Astrocyte (in vitro differentiated cells and primary cell): ENCODE results near the gene HEXIM1. TPM values are rescaled to one million over a fixed set of nuclear protein-coding genes. Genes with fewer than 3 reads are reported as not detected.

Source experiments
- DNase-seq: peaks from one replicate; pipeline ENCODE4 v3.0.0-alpha.2; 2010; ENCODE audit warnings: low read depth
- FAIRE-seq: peaks from 2 replicates; lab custom pipeline; 2011; peaks lifted over from hg19 to GRCh38; lab: Jason Lieb, UNC
- H2AFZ ChIP-seq: 2 replicates; pipeline ENCODE4 v1.6.0; 2012; ENCODE audit warnings: low read depth, low read length, inconsistent platforms
- H3K27ac ChIP-seq: 2 replicates; pipeline ENCODE4 v1.5.1; 2011; ENCODE audit warnings: low read depth, low read length, inconsistent platforms
- H3K27me3 ChIP-seq: 2 replicates; pipeline ENCODE4 v1.6.0; 2011; ENCODE audit warnings: low read length, inconsistent platforms; ENCODE audit not compliant: insufficient read depth
- H3K36me3 ChIP-seq: 2 replicates; pipeline ENCODE4 v1.5.1; 2011; ENCODE audit warnings: low read length, inconsistent platforms; ENCODE audit not compliant: insufficient read depth
- H3K4me1 ChIP-seq: 2 replicates; pipeline ENCODE4 v1.5.1; 2011; ENCODE audit warnings: low read length, inconsistent platforms; ENCODE audit not compliant: insufficient read depth
- H3K4me2 ChIP-seq: 2 replicates; pipeline ENCODE4 v1.6.0; 2012; ENCODE audit warnings: low read length, inconsistent platforms
- H3K4me3 ChIP-seq: 2 replicates; pipeline ENCODE4 v1.5.1; 2011; ENCODE audit warnings: low read depth, mild to moderate bottlenecking, low read length, inconsistent platforms; ENCODE audit not compliant: insufficient read depth
- H3K79me2 ChIP-seq: 2 replicates; pipeline ENCODE4 v1.6.0; 2012; ENCODE audit warnings: mild to moderate bottlenecking, low read length, inconsistent platforms; ENCODE audit not compliant: insufficient read depth
- H3K9ac ChIP-seq: 2 replicates; pipeline ENCODE4 v1.6.0; 2012; ENCODE audit warnings: mild to moderate bottlenecking, low read length, inconsistent platforms
- H3K9me3 ChIP-seq: 2 replicates; pipeline ENCODE4 v1.5.1; 2012; ENCODE audit warnings: low read depth, mild to moderate bottlenecking, low read length, inconsistent platforms; ENCODE audit not compliant: insufficient read depth
- H4K20me1 ChIP-seq: 2 replicates; pipeline ENCODE4 v1.6.0; 2012; ENCODE audit warnings: low read length, inconsistent platforms; ENCODE audit not compliant: insufficient read depth
- H3K27ac Mint-ChIP-seq: one replicate; pipeline ENCODE4 v1.8.0; 2021; ENCODE audit warnings: mild to moderate bottlenecking, mixed read lengths; ENCODE audit not compliant: unreplicated experiment
- H3K27me3 Mint-ChIP-seq: one replicate; pipeline ENCODE4 v1.8.0; 2021; ENCODE audit warnings: low read depth, mixed read lengths; ENCODE audit not compliant: unreplicated experiment
- H3K36me3 Mint-ChIP-seq: one replicate; pipeline ENCODE4 v1.8.0; 2021; ENCODE audit warnings: low read depth, mixed read lengths; ENCODE audit not compliant: unreplicated experiment
- H3K4me1 Mint-ChIP-seq: one replicate; pipeline ENCODE4 v1.8.0; 2021; ENCODE audit warnings: low read depth, mixed read lengths; ENCODE audit not compliant: unreplicated experiment
- H3K4me3 Mint-ChIP-seq: one replicate; pipeline ENCODE4 v1.8.0; 2021; ENCODE audit warnings: mild to moderate bottlenecking, moderate library complexity, mixed read lengths; ENCODE audit not compliant: unreplicated experiment
- H3K9me3 Mint-ChIP-seq: one replicate; pipeline ENCODE4 v1.8.0; 2021; ENCODE audit warnings: mild to moderate bottlenecking, mixed read lengths; ENCODE audit not compliant: unreplicated experiment
- CTCF ChIP-seq: IDR thresholded peaks from 2 replicates; pipeline ENCODE4 v1.5.1; 2011; ENCODE audit warnings: low read depth, mild to moderate bottlenecking, inconsistent platforms, low read length, moderate library complexity; ENCODE audit not compliant: insufficient read depth
- EZH2 ChIP-seq: IDR thresholded peaks from 2 replicates; pipeline ENCODE4 v1.6.1; 2012; ENCODE audit warnings: mild to moderate bottlenecking, low read length, inconsistent platforms; ENCODE audit not compliant: insufficient read depth
- microRNA-seq: library from miRNA; unstranded; fragments of <30 nt; microRNA quantifications from one replicate; pipeline ENCODE4 v1.2.0, GENCODE V29; 2020
- total RNA-seq: library from RNA; stranded (reverse); gene quantifications from 2 replicates; pipeline ENCODE4 v1.2.1, GENCODE V29; 2021

HEXIM1 gene
- total RNA-seq, 1 donor from 2014 or later: 44.5 TPM

GRCh38 chr17:45201457-45201856 is 53.2 kb downstream of the HEXIM1 start:
- no peak overlapping the region for H3K4me2 ChIP-seq
- no peaks in the 10 kb centered on the region for H3K9me3 ChIP-seq
- peaks cover 6% of the 10 kb centered on the region for H3K4me1 ChIP-seq
- no peak for TF ChIP-seq CTCF
- no peak for TF ChIP-seq EZH2
- no peaks in the 10 kb centered on the region for H3K9me3 Mint-ChIP-seq
- no peaks in the 10 kb centered on the region for H3K27me3 ChIP-seq
- H3K36me3 Mint-ChIP-seq: no peaks in the 10 kb centered on the region
- H4K20me1 ChIP-seq: no peaks in the 10 kb centered on the region
- peaks cover 9% of the 10 kb centered on the region for H3K4me1 Mint-ChIP-seq
- DNase-seq: no peak
- no peak overlapping the region for H3K4me3 ChIP-seq
- no peak overlapping the region for H2AFZ ChIP-seq
- no peak overlapping the region for H3K9ac ChIP-seq
- no peaks in the 10 kb centered on the region for H3K36me3 ChIP-seq
- no peak overlapping the region for H3K4me3 Mint-ChIP-seq
- no peak overlapping the region for H3K27ac ChIP-seq
- no peaks in the 10 kb centered on the region for H3K79me2 ChIP-seq
- peak overlapping the region; percentile 18 for H3K27ac Mint-ChIP-seq
- peaks cover 3% of the 10 kb centered on the region for H3K27me3 Mint-ChIP-seq
- no peak for FAIRE-seq

Small RNA genes within 50 kb of the gene (microRNA-seq; reads per million reads assigned to microRNA genes)
- gene MIR6784: not detected

Other genes starting within 250 kb of the HEXIM1 start
- gene EFTUD2, start 249.0 kb upstream of the HEXIM1 start, total RNA-seq: 129 and 133 TPM in 2 replicates
- 0.22 TPM in 1 of 2 replicates, not detected in the other for gene GFAP, start 233.0 kb upstream of the HEXIM1 start, total RNA-seq
- gene KIF18B, start 200.7 kb upstream of the HEXIM1 start, total RNA-seq: 0.82 and 1.8 TPM in 2 replicates
- not detected in 2 replicates for gene C1QL1, start 180.2 kb upstream of the HEXIM1 start, total RNA-seq
- 34.8 and 43.3 TPM in 2 replicates for gene DCAKD, start 96.8 kb upstream of the HEXIM1 start, total RNA-seq
- 114 and 130 TPM in 2 replicates for gene NMT1, start 87.2 kb upstream of the HEXIM1 start, total RNA-seq
- gene PLCD3, start 16.0 kb upstream of the HEXIM1 start, total RNA-seq: 76.5 and 92.0 TPM in 2 replicates
- 3.9 and 4.7 TPM in 2 replicates for gene ACBD4, start 12.8 kb upstream of the HEXIM1 start, total RNA-seq
- gene HEXIM2, start 13.4 kb downstream of the HEXIM1 start, total RNA-seq: 8.4 and 9.0 TPM in 2 replicates
- 4.0 and 4.7 TPM in 2 replicates for gene FMNL1, start 73.4 kb downstream of the HEXIM1 start, total RNA-seq
- not detected in 2 replicates for gene SPATA32, start 113.6 kb downstream of the HEXIM1 start, total RNA-seq
- gene MAP3K14, start 168.5 kb downstream of the HEXIM1 start, total RNA-seq: 10.8 and 11.0 TPM in 2 replicates